HG03095 (cell line): ENCODE results near the gene HSPG2.

Experiments used
- ATAC-seq: cut with Tn5 transposase; IDR thresholded peaks from one replicate; pipeline ENCODE4 v1.9.1; 2021; ENCODE audit warnings: moderate library complexity; ENCODE audit not compliant: unreplicated experiment

Gene HSPG2

DNA sequence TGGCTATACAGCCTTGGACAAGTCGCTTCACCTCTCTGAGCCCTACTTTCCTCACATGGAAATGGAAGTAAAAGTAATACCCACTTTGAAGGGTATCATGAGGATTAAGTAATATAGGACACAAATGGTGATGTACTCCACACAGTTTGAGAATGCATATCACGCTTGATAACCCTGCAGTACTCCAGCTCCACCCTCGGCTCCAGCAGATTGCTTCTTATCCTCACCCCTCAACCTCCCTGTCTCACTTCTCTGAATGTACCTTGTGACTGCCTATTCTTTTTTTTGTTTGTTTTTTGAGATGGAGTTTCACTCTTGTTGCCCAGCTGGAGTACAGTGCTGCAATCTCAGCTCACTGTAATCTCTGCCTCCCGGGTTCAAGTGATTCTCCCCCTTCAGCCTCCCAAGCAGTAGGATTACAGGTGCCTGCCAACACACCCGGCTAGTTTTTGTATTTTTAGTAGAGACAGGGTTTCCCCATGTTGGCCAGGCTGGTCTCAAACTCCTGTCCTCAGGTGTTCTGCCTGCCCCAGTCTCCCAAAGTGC lies 69.6 kb downstream of the HSPG2 start:
- no peak for ATAC-seq

DNA sequence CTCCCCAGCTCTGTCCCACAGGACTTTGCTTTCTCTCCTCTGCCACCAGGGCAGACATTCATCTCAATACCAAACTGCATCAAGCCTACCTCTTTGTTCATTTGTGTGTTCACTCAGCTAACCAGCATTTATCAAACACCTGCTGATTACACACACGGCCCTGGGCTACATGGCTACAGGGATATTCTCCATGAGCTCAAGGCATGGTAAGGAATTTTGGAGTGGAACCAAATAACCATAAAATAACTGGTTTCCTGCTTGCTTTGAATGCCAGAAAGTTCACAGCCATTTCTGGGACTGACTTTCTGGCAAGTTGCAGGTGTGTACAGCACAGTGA lies 70.4 kb downstream of the HSPG2 start:
- no peak for ATAC-seq

GRCh38 chr1:21865943-21866706 lies 71.0 kb downstream of the HSPG2 start:
- no peak for ATAC-seq

DNA sequence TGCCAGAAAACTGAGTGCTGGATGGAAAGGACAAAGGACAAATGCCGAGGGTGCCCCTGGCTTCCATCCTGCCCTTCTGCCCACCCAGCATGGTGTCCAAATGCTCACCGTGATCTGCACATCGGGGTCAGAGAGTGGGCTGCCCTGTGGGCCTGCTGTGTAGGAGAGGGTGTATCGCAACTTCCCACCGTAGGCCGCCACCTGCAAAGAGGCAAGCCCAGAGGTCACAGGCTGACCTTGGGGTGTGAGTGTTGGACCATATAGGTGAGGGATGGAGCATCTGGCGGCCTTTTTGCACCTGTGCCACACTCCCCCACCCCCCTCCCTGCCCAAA lies 71.5 kb downstream of the HSPG2 start:
- ATAC-seq, result no peak

DNA sequence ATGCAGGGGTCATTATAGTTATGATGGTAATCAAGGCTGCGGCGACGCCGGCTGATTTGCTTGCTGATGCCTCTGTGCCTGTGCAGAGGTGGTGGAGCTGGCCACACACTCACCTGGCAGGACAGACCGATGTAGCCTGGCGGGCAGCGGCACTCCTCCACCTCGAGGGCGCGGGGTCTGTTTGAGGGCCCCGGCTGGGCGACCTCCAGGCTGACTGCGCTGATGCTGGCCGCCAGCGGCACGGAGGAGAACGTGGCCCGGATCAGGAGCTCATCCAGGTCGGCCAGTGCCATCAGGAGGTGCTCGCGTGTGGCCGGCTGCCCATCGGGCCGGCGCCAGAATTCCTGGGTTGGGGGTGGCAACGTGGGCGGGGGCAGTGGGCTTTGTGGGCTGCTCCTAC lies 72.4 kb downstream of the HSPG2 start:
- ATAC-seq, result no peak

DNA sequence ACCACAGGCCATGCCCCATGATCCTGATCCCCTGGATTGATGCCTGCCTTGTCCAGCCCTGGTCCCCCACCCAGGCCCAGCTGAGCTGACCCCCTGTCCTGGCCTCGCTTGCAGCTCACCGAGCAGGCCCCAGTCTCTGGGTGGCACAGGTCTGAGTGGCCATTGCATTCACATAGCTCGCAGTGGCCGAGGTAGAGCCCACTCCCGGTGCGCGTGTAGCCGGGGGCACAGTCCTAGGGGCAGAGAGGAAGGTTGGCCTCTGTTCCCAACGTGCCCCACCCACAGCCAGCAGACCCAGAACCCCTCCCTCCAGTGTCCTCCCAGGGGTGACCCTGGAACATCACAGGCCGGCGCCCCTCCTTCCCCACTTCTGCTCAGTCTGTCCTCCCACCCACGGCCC lies 73.1 kb downstream of the HSPG2 start:
- no peak for ATAC-seq

- no peak for ATAC-seq
Observed at GRCh38 chr1:21861602-21862429, 75.3 kb downstream of the HSPG2 start.

DNA sequence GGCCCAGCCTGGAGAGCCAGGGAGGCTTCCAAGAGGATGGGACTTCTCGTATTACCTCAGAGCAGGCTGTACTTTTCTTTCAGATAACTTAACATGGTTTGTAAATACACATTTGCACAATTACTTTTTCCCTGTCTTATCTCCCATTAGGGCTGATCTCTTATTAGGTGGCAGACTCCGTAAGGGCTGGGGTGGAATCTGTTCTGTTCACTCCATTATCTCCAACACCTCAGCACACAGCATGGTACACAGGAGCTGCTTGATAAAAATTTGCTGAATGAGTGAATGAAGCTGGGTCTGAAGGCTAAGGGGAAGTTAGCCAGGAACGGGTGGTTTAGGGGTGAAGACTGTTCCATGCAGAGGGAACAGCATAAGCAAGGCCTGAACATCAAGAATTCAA lies 76.1 kb downstream of the HSPG2 start:
- no peak for ATAC-seq

DNA sequence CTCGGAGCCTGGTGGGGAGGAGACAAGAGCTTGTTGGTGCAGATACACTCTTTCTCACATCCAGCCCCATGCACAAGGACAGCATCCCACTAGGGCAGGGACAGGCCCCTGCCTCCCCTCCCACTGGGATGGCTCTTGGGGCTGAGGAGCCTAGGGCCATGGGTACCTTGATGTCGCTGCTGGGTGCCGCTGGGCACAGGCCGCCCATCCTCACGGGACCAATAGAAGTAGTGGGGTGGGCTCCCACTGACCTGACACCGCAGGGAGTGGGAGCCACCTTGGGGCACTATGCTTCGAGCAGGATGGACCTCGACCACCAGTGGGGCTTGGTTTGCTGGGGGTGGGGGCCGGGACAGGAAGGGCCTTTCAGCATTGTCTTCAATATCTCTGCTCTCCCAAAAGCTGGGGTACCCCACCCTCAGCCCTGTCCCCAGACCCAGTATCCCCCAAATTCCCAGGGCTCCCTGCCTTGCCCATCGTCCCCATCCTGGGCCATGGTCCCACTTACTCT lies 77.4 kb downstream of the HSPG2 start:
- no peak for ATAC-seq

DNA sequence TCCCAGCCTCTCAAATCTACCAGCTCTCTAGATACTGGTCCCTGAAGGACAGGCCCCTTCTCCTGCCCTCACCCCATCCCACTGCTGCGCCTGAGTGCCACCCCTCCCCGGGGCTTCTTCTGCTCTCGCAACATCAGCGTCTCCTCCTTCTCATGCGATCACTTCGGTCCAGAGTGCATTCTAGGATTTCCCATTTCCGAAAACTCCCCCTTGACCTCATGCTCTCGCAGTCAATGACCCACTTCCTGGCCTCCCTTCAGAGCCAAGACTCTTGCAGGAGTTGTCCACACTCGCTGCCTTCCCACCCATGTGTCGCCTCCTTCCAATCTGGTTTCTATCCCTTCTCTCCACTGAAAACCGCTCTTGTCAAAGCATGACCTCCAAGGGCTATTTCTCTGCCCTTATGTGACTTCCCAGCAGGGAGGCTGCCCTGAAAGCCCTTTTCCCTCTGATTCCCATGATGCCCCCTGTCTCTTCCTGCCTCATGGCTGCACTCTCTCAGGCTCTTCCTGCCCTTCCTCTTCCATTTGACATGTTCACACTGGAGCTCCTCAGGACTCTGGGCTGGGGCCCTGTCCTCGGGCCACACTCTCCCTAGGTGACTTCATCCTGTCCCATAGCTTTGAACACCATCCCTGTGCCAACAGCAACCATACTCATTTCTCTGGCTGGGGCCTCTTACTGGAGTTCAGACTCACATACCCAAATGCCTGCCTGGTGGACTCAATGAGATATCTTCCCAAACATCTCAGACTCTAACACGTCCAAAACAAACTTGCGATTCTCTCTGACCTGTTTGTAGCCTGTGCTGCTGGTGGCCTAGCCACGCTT lies 79.1 kb downstream of the HSPG2 start:
- ATAC-seq, result no peak

DNA sequence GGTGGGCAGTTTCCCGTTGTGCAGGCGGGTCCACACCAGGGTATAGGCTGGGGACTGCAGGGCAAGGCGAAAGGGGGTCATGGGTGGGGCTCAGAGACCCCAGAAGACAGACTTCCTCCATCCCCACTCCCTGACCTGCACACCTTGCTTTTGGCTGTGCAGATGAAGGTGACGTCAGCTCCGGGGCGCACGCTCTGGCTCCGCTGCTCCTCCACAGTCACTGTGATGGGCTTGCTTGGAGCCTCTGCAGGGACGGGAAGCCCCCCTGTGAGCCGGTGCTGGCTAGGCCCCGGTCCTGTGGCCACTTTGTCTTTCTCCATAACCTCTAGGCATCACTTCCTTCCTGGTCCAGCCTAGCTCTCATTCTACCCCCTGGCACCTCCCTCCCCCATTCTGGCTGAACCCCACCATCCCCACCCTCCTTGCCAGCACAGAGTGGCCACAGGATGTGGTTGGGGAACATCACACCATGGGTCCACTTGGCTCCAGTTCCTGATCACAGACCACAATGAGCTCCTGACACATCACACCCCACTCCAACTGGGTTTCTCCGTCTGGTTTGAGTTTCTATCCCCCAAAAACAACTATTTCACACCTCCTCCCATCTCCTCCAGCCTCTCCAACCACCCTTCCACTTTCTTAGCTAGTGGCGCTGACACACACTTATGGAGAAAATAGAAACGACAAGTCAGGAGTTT lies 79.8 kb downstream of the HSPG2 start:
- no peak for ATAC-seq

DNA sequence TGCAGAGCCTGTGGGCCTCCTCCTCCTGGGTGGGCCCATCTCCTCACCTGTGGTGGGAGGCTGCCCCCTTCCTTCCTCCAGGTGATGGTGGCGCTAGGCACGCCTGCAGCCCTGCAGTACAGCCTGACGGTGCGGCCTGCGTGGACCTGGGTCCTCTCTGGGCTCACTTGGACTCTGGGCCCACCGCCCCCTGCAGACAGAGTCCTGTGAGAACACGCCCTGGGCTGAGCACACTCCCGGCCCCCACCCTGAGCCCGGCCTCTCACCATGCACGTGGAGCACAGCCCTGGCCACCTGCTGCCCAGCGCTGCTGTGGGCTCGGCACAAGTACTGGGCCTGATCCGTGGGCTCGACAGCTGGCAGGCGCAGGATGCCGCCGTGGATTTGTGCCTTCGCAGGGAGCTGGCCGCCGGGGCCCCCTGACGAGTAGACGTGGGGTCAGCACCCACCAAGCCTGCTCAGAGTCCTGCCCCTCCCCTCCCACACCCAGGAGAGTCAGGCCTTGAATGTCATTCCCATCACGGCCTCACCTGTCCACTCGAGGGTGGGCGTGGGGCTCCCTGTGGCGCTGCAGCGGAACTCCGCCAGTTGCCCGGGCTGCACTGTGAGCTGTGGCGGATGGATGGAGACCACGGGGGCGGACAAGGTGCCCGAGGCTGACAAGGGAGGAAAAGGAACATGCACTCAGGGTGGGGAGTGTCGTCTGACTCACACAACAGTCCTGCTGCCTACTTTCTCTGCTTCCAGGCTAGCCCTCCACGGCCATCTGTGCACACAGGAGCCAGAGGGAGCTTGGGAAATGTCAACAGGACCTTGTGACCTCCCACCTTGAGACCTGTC lies 81.6 kb downstream of the HSPG2 start:
- ATAC-seq, result no peak

- no peak for ATAC-seq
Observed at GRCh38 chr1:21854751-21855131, 82.4 kb downstream of the HSPG2 start.

DNA sequence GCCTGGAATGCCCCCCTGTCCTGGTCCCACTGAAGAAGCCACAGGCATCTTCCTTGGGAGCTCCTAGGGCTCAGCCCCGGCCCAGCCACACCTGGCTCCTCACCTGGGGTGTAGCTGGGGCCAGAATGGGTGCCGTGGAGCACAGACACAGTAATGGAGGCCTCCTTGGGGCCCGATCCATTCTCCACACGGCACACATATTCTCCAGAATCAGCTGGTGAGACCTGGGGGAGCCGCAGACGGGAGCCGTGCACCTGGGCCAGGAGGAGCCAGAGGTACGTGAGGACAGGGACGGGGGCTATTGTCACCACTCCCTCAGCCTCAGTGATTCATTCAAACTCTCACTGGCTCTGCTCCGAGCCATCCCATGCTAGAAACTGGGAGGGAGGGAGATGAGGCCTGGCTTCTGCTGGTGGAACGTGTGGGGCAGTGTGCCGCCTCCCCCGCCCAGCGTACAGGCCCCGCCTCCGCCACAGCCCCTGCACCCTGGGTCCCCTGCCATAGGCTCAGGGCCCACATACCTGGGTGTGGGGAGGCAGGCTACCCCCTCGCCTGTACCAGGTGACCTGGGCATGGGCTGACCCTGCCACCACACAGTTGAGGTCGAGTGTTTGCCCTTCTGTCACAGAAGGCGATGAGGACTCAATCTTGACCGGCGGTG lies 82.9 kb downstream of the HSPG2 start:
- ATAC-seq, result no peak

GRCh38 chr1:21853131-21853427 lies 84.0 kb downstream of the HSPG2 start:
- no peak for ATAC-seq

- no peak for ATAC-seq
Observed at GRCh38 chr1:21852282-21853130, 84.6 kb downstream of the HSPG2 start.

- no peak for ATAC-seq
Observed at GRCh38 chr1:21851430-21852250, 85.5 kb downstream of the HSPG2 start.
